HFF-Myc (cell line): Measurements from ENCODE around the gene GDI1.

Source experiments
- DNase-seq: peaks from one replicate; pipeline ENCODE4 v3.0.0-alpha.2; 2011; ENCODE audit warnings: low read depth; ENCODE audit errors: extremely low read depth
- H3K4me3 ChIP-seq: replicated peaks from 2 replicates; pipeline ENCODE4 v1.5.1; 2011; ENCODE audit warnings: low read depth, mild to moderate bottlenecking, control low read depth, low read length
- CTCF ChIP-seq: IDR thresholded peaks from 2 replicates; pipeline ENCODE4 v1.5.1; 2012; ENCODE audit warnings: mild to moderate bottlenecking, low read depth, low read length, control low read depth; ENCODE audit errors: missing control alignments

GDI1 gene

GRCh38 chrX:154463611-154464220 lies 26.8 kb downstream of the GDI1 start:
- no peak overlapping the region for H3K4me3 ChIP-seq
- no peak for TF ChIP-seq CTCF
- no peak for DNase-seq

- DNase-seq, result no peak
Measured at GRCh38 chrX:154464806-154465365, 27.9 kb downstream of the GDI1 start.

GRCh38 chrX:154465601-154466000 lies 28.6 kb downstream of the GDI1 start:
- DNase-seq, result no peak
- no peak for TF ChIP-seq CTCF
- no peak overlapping the region for H3K4me3 ChIP-seq

More at GRCh38 chrX:154464806-154465365, 27.9 kb downstream of the GDI1 start:
- no peak overlapping the region for H3K4me3 ChIP-seq
- no peak for TF ChIP-seq CTCF

GRCh38 chrX:154466036-154466435 lies 29.1 kb downstream of the GDI1 start:
- no peak for DNase-seq
- H3K4me3 ChIP-seq, result no peak overlapping the region
- TF ChIP-seq CTCF, result no peak

GRCh38 chrX:154466907-154467306 lies 30.0 kb downstream of the GDI1 start:
- no peak overlapping the region for H3K4me3 ChIP-seq
- DNase-seq, result no peak
- no peak for TF ChIP-seq CTCF

- H3K4me3 ChIP-seq, result no peak overlapping the region
- DNase-seq, result no peak
- TF ChIP-seq CTCF, result no peak
Measured at GRCh38 chrX:154467556-154467955, 30.6 kb downstream of the GDI1 start.

- DNase-seq, result no peak
- TF ChIP-seq CTCF, result no peak
- H3K4me3 ChIP-seq, result no peak overlapping the region
Measured at GRCh38 chrX:154468217-154468616, 31.3 kb downstream of the GDI1 start.
